Right cardiac atrium (tissue), 5 donors: Measurements from ENCODE around the gene ZNF500. TPM values are rescaled to one million over a fixed set of nuclear protein-coding genes. Genes with fewer than 3 reads are reported as not detected.
A peak's percentile ranks its signal among the peaks of the same experiment; 100 is the strongest.

ENCODE experiments used
- ATAC-seq, 2 donors: fragments of 200-7000 bp; cut with Tn5 transposase; one replicate each; pipeline versions ENCODE4 v1.8.0 to v1.9.1; 2020; ENCODE audit warnings: moderate library complexity in 2 of 2, mild to moderate bottlenecking in 1 of 2
- DNase-seq, 3 donors: peaks; one replicate each; pipeline ENCODE4 v3.0.0-alpha.2; 2020
- H3K27ac ChIP-seq: one replicate; pipeline ENCODE4 v1.5.1; 2013; ENCODE audit warnings: mild to moderate bottlenecking, low read length, control low read depth, moderate library complexity
- H3K27me3 ChIP-seq: one replicate; pipeline ENCODE4 v1.6.1; 2013; ENCODE audit not compliant: control insufficient read depth, insufficient read depth
- H3K4me1 ChIP-seq: one replicate; pipeline ENCODE4 v1.6.1; 2013; ENCODE audit warnings: low read length; ENCODE audit not compliant: control insufficient read depth, insufficient read depth
- H3K4me3 ChIP-seq: one replicate; pipeline ENCODE4 v1.5.1; 2013; ENCODE audit warnings: low read length, control low read depth
- H3K9me3 ChIP-seq: one replicate; pipeline ENCODE4 v1.6.1; 2013; ENCODE audit warnings: low read length; ENCODE audit not compliant: control insufficient read depth
- WGBS: extraction: QIAGEN DNeasy Blood & Tissue Kit; methylation state at CpG from one replicate; pipeline ENCODE4 v1.1.7; 2013; 5-methylcytosine and 5-hydroxymethylcytosine counted together
- intact Hi-C, 4 donors: fragments of 100-400 bp; cut with DNase I; formaldehyde crosslinking; loops; one replicate each; pipeline versions ENCODE4 v1.11.0 to v1.14.0; 2022 to 2023
- polyA plus RNA-seq: library from polyadenylated mRNA; stranded (reverse); fragments of 200-250 nt; gene quantifications from one replicate; pipeline ENCODE4 v1.2.3, GENCODE V29; 2013
- total RNA-seq, 4 donors: library from RNA; stranded (reverse); fragmentation: NEBNext Ultra II Directional; extraction: Animal tissue kit (Norgen Biotek cat#: 25700); gene quantifications; one replicate each; pipeline ENCODE4 v1.2.1, GENCODE V29; 2021
- donor health status: healthy with polysubstance abuse.
- donor health status: DM: no; HTN: yes; CAD: no.
- donor health status: DM: no; HTN: no; CAD: no.
- donor health status: DM: no; HTN: yes; CAD: no; lungs with severe emphysema.
- donor health status: DM: yes; HTN: yes; CAD: no.

Gene ZNF500
- total and polyA plus RNA-seq, 5 donors, result 6.8 to 10.7 (median 8.3) TPM

DNA sequence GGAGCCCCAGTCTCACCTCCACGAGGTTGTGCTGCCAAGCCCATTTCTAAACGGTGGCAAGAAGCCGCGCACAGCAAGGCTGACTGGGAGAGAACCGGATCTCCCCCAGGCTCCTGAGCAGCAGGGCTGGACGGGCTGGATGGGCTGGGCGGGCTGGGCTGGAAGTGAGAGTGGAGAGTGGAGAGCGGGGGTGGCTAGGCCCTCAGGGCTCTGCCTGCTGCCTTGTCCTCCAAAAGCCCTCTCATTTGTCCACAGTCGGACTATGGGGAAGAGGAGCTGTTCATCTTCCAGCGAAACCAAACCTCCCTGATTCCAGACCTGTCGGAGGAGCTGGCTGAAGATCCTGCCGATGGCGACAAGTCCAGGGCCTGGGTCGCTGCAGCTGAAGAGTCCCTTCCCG is 29.4 kb downstream of the ZNF500 start:
- H3K27me3 ChIP-seq, result no peaks in the 10 kb centered on the region
- no peak for DNase-seq
- H3K4me3 ChIP-seq, result no peak overlapping the region
- no peak for ATAC-seq
- H3K9me3 ChIP-seq, result no peaks in the 10 kb centered on the region
- H3K4me1 ChIP-seq, result peaks cover 2% of the 10 kb centered on the region
- intact Hi-C loops, result no loop called here
- H3K27ac ChIP-seq, result no peak overlapping the region
- WGBS, result 81% methylated on average over 15 of the region's 15 CpGs

DNA sequence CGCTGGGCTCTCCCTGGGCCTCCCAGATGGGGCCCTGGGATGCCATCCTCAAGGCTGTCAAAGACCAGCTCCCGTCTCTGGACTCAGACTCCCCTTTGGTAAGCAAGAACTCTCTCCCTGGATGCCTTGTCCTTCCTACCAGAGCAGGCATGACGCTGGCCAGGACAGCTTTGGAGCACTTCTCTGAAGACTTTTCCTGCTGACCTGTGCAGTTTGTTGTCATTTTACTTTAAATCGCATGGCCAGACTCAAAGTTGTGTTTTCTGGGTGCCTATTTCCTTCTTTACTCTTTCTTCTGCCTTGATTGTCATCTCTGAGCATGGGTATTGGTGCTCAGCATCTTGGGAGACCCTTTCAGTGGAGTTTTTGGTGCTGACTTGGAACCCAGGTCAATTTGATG is 30.4 kb downstream of the ZNF500 start:
- Histone ChIP-seq H3K4me3 (no peak overlapping the region), H3K27me3 (no peaks in the 10 kb centered on the region), H3K27ac (no peak overlapping the region), H3K4me1 (peaks cover 2% of the 10 kb centered on the region), H3K9me3 (no peaks in the 10 kb centered on the region)
- no peak for DNase-seq
- intact Hi-C loops, result no loop called here
- ATAC-seq, result no peak
- WGBS, result 90% methylated on average over 4 of the region's 4 CpGs

DNA sequence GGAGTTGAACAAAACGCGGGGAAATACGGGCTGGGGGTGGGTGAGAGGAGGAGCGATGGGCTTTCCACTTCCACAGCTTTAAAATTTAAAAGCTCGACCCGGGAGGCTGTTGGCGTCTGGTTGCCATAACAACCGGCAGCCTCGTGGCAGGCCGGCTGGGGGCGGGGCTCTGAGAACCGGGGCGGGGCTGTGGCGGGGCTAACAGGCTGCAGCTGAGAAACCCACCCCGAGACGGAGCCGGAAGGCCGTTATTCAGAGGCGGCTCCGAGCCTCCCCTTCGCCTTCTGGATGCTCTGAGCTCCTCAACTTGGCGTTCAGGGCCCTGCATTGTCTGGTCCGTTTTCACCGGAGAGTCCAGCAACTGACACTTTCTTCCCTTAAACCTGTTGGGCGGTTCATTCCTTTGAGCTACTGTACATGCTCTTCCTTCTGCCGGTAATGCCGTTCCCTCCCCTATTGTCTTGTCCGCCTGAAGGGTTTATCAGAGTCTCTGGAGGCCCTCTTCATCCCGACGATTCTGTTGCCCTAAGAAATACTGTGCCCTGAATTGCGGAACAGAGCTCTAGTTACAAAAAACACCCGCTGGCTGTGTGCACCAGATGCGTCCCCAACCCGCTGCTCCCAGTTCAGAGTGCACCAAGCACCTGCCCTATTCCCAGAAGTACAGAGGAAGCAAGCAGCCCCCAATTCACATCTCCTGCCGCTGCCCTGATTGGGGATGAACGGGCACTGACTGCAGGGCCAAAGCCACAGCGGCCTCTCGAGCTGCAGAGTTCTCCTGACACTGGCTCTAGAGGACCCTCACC is 32.0 kb downstream of the ZNF500 start:
- Histone ChIP-seq H3K27me3 (no peaks in the 10 kb centered on the region), H3K4me1 (peaks cover 2% of the 10 kb centered on the region), H3K27ac (peak overlapping the region; percentile 79), H3K9me3 (no peaks in the 10 kb centered on the region), H3K4me3 (peak overlapping the region; percentile 76)
- peak; percentile 92 to 97 (median 97) for DNase-seq
- ATAC-seq, result peak; percentile 89 to 91
- intact Hi-C loops, result no loop called here
- WGBS, result 7% methylated on average over 38 of the region's 38 CpGs

DNA sequence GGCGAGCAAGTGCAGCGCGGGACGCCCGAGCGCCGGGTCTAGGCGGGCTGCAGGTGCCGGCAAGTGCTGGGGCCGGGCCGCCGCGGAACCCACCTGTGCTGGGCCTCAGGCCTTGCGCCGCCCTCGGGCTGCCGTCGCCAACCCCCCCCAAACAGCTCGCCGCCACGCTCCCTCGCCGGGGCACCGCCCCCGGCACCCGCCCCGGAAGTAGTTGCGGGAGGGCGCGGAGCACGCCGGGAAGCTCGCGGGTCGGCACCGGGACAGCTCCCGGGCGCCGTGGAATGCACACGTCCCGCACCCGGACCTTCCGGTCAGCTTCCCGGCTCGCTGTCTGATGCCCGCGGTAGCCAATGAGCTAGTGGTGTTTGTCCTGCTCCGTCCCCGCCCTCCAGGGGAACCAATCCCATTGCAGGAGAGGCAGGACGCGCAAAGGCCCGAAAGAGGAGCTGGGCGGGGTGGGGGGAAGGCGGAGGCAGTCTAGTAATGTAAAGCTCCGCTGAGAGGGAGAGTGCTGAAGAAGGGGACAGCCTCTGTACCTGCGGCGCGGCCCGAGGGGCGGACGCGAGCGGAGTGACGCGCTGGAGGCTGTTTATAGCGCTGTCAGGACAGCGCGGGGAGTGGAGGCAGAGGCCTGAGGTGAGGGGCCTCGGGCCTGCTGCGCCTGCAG is 32.8 kb downstream of the ZNF500 start, which contains the start of the genes ANKS3 and DNAAF8:
ANKS3 (minus strand) TSS at position 209 of the 667 bp plus-strand sequence. CDS start 4,122 bp downstream, outside the sequence.
DNAAF8 (plus strand) TSS at position 475 of the 667 bp plus-strand sequence. CDS start 1,978 bp downstream, outside the sequence.
- peak; percentile 97 to 99 (median 98) for DNase-seq
- Histone ChIP-seq H3K27ac (peak within 1 kb of the TSS; percentile 79), H3K4me3 (peak within 1 kb of the TSS; percentile 76), H3K4me1 (peaks cover 2% of the 10 kb centered on the region), H3K27me3 (no peaks in the 10 kb centered on the region), H3K9me3 (no peaks in the 10 kb centered on the region)
- intact Hi-C loops, result no loop called here
- WGBS, result under 1% methylated on average over 70 of the region's 70 CpGs
- ATAC-seq, result peak; percentile 98

DNA sequence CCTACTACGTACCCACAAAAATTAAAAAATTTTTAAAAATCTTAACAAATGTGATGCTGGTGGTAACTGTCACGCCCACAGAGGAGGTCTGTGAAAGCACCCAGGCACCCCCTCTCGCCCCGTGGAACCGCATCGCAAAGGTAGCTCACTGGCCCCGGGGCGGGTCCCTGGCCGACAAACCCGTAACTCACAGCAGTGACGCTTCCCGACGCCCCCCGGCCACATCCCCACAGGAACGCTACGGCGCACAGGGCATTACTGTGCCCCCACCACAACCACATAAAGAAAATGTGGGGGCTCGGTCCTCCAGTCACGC is 33.3 kb downstream of the ZNF500 start:
- under 1% methylated on average over 19 of the region's 19 CpGs for WGBS
- DNase-seq, result no peak
- peak overlapping the region; percentile 10 for H3K27ac ChIP-seq
- H3K4me3 ChIP-seq, result peak overlapping the region; percentile 76
- intact Hi-C loops, result no loop called here
- H3K9me3 ChIP-seq, result no peaks in the 10 kb centered on the region
- peaks cover 2% of the 10 kb centered on the region for H3K4me1 ChIP-seq
- H3K27me3 ChIP-seq, result no peaks in the 10 kb centered on the region
- ATAC-seq, result no peak

DNA sequence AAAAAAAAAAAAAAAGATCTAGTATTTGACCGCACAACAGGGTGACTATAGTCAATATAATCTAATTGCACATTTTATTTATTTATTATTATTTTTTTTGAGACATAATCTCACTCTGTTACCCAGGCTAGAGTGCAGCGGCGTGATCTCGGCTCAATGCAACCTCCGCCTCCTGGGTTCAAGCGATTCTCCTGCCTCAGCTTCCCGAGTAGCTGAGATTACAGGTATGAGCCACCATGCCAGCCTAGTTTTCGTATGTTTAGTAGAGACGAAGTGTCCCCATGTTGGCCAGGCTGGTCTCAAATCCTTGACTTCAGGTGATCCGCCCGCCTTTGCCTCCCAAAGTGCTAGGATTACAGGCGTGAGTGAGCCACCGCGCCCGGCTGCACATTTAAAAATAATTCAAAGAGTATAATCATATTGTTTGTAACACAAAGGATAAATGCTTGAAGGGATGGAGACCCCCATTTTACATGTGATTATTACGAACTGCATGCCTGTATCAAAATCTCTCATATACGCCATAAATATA is 33.7 kb downstream of the ZNF500 start:
- 37% methylated on average over 17 of the region's 17 CpGs for WGBS
- H3K27ac ChIP-seq, result no peak overlapping the region
- ATAC-seq (no peak), DNase-seq (no peak)
- peak overlapping the region; percentile 76 for H3K4me3 ChIP-seq
- H3K4me1 ChIP-seq, result peaks cover 2% of the 10 kb centered on the region
- intact Hi-C loops, result no loop called here
- H3K27me3 ChIP-seq, result no peaks in the 10 kb centered on the region
- no peaks in the 10 kb centered on the region for H3K9me3 ChIP-seq

DNA sequence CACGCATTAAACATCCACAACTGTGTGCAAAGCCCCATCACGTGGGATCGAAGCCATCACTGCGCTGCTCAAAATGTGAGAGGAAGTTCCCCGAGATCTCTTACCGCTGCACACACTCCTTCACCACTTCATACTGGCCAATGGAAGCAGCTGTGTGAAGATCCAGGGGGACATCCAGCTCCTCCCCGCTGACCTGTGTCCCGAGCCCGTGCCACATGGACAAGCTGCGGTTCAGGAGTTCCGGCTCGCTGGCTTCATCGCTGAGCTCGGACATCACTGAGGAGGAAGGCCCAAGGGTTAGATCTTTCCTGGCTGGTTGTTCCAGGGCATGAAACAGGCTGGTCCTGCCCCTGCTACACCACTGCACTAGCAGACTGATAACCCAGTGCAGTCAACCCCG is 37.1 kb downstream of the ZNF500 start:
- intact Hi-C loops, result no loop called here
- DNase-seq, result no peak
- no peak for ATAC-seq
- no peaks in the 10 kb centered on the region for H3K9me3 ChIP-seq
- no peaks in the 10 kb centered on the region for H3K27me3 ChIP-seq
- no peak overlapping the region for H3K27ac ChIP-seq
- no peak overlapping the region for H3K4me3 ChIP-seq
- WGBS, result 94% methylated on average over 15 of the region's 15 CpGs
- no peaks in the 10 kb centered on the region for H3K4me1 ChIP-seq

DNA sequence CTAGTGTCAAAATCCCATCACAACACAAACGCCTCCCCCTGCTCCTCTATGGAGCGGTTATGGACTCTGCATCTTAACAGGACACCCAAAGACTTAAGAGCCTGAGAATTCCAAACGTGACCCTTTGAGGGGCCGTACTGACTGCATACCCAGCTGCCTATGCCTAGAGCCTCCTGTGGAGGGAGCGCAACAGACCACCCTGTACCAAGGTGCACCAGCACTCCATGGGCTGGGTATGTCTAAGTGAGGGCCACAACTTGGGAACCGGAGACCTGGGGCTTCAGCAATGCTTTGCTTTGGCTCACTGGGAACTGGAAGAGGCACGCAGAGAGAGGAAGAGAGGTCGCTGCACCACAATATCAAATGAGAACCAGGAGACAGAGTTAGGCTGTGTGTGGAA is 38.3 kb downstream of the ZNF500 start:
- ATAC-seq (no peak), DNase-seq (no peak)
- 91% methylated on average over 8 of the region's 8 CpGs for WGBS
- H3K9me3 ChIP-seq, result no peaks in the 10 kb centered on the region
- H3K27ac ChIP-seq, result no peak overlapping the region
- intact Hi-C loops, result no loop called here
- no peak overlapping the region for H3K4me3 ChIP-seq
- no peaks in the 10 kb centered on the region for H3K4me1 ChIP-seq
- H3K27me3 ChIP-seq, result no peaks in the 10 kb centered on the region

DNA sequence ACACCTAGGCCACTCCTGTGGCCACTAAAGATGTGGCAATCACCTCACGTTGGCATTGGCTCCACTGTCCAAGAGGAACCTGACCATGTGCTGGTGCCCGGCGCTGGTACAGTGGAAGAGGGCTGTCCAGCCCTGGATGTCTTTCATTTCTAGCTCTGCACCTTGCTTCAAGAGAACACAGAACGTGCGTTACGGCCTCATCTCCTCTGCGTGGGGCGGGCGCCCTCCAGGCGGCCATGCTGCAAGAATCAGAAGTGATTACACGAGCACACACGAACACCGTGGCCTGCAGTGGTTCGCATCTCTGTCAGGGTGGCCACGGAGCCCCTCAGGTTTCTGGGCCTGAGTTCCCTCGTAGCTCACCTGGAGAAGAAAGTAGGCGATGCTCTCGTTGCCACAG is 40.3 kb downstream of the ZNF500 start:
- ATAC-seq (no peak), DNase-seq (no peak)
- Histone ChIP-seq H3K27me3 (no peaks in the 10 kb centered on the region), H3K4me3 (no peak overlapping the region), H3K27ac (no peak overlapping the region), H3K9me3 (no peaks in the 10 kb centered on the region), H3K4me1 (no peaks in the 10 kb centered on the region)
- intact Hi-C loops, result no loop called here
- 92% methylated on average over 18 of the region's 18 CpGs for WGBS

DNA sequence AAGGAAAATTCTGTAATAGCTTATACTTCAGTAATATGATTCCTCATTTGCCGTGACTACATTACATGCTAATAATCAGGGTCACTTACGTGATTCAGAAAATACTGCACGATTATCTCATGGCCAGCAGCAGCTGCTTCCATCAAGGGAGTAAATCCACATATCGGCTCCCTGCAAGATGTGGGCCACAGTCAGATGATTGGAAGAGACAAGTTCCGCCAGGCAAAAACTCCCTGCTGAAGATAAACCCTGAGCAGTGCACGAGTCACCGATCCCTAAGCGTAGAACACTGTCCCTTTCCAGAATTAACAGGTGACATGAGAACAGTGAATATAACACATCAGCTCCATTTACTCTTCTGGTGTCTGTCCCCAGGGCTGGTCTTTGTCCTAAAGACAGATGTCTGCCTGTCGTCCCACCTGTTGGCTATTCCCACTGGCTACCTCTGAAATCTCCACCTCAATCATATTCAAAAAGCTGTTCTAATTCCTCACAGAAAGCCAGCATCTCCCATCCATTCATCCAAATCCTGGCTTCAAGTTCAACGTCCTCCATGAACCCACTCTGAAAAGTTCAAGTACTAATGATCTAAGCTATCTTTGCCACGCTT is 42.2 kb downstream of the ZNF500 start:
- Histone ChIP-seq H3K4me1 (no peaks in the 10 kb centered on the region), H3K9me3 (no peaks in the 10 kb centered on the region)
- 83% methylated on average over 11 of the region's 11 CpGs for WGBS

More for the DNA sequence above, 42.2 kb downstream of the ZNF500 start:
- Histone ChIP-seq H3K27ac (no peak overlapping the region), H3K4me3 (no peak overlapping the region), H3K27me3 (no peaks in the 10 kb centered on the region)
- intact Hi-C loops, result no loop called here
- ATAC-seq (no peak), DNase-seq (no peak)
